GM10248 (cell line): ENCODE results near the gene FKBP2.

Experiments used
- CTCF ChIA-PET: fragments of 300-600 bp; sonication (Branson Sonifier 250); formaldehyde crosslinking; extraction: SDS; loops from one replicate; lab custom pipeline; 2021; ENCODE audit warnings: antibody characterized with exemption; lab: Yijun Ruan, JAX
- POLR2A ChIA-PET: fragments of 350-650 bp; sonication (Branson Sonifier 250); formaldehyde crosslinking; extraction: SDS; loops from one replicate; lab custom pipeline; 2020; ENCODE audit warnings: antibody characterized with exemption; lab: Yijun Ruan, JAX
- DNase-seq: peaks from one replicate; pipeline ENCODE4 v3.0.0; 2012; ENCODE audit errors: extremely low spot score
- TF ChIP-seq, protein P1 (sequence below): IDR thresholded peaks from 2 replicates; pipeline ENCODE4 v1.5.1; 2012; ENCODE audit warnings: mild to moderate bottlenecking, low read depth; ENCODE audit errors: extremely low read depth, missing control alignments, control extremely low read depth

Gene FKBP2

DNA sequence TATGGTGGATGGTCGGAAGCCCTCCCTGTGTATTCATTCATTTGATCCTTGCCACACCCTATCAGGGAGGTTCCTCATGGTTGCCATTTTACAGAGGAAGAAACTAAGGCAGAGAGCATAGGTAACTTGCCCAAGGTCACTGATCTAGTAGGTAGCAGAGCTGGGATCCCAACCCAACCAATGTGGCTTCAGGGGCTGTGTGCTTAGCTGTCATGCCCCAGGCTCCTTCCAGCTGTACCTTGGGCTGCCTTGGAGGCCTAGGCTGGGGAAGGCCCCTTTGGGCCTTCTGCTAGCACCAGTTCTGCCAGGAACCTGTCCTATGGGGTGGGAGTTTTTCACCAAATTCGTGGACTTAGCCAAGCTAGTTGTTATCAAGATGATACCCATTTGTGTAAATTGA lies 34.9 kb downstream of the FKBP2 start:
- no peak for DNase-seq
- POLR2A ChIA-PET, result no interaction called here
- CTCF ChIA-PET, result interaction anchor here (0.9 to 15.3 kb wide), 3 partner anchors 25 to 57 kb away, joined by 3 to 164 read pairs (median 3); partner anchors contain the start of genes CATSPERZ, ESRRA and PLCB3
- TF ChIP-seq, protein P1, sequence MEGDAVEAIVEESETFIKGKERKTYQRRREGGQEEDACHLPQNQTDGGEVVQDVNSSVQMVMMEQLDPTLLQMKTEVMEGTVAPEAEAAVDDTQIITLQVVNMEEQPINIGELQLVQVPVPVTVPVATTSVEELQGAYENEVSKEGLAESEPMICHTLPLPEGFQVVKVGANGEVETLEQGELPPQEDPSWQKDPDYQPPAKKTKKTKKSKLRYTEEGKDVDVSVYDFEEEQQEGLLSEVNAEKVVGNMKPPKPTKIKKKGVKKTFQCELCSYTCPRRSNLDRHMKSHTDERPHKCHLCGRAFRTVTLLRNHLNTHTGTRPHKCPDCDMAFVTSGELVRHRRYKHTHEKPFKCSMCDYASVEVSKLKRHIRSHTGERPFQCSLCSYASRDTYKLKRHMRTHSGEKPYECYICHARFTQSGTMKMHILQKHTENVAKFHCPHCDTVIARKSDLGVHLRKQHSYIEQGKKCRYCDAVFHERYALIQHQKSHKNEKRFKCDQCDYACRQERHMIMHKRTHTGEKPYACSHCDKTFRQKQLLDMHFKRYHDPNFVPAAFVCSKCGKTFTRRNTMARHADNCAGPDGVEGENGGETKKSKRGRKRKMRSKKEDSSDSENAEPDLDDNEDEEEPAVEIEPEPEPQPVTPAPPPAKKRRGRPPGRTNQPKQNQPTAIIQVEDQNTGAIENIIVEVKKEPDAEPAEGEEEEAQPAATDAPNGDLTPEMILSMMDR, result no peak

DNA sequence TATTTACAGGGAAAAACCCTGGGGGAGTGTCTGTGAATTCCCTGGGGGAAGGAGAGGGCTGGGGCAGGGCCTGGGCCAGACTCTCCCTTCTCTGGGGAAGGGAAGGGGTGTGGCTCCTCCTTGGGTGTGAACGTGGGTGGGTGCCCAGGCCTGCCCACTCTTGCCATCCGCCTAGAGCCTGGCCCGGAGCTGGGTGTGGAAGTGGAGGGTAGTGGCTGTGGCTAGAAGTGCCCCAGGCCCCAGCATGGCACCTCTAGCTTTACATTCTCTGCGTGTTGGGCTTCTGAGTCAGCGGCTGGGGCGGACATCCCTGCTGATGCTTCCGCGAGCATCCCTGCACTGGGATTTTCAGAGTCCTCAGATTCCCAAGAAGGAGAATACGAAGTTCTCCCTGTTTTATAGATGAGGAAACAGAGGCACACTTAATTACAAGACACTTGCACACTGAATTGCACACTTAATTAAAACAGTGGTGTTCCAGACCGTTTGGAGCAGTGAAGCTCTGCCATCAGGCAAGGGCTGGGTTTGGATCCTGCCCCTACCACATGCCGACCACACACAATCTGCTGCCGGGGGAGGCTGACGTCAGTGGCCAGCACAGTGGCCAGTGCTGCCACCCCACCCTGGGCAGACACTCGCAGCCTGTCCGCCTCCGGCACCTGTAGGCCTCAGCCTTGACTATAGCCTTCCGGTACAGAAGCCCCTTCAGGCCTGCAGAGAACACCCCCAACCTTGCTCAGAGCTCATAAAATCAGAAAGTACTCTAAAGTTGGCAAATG lies 35.9 kb downstream of the FKBP2 start:
- no peak for DNase-seq
- TF ChIP-seq, protein P1, result no peak
- CTCF ChIA-PET, result interaction anchor here (15.3 kb wide), 1 partner anchor 26 kb away, joined by 164 read pairs; the partner anchor contains the start of genes CATSPERZ and ESRRA
- POLR2A ChIA-PET, result no interaction called here

DNA sequence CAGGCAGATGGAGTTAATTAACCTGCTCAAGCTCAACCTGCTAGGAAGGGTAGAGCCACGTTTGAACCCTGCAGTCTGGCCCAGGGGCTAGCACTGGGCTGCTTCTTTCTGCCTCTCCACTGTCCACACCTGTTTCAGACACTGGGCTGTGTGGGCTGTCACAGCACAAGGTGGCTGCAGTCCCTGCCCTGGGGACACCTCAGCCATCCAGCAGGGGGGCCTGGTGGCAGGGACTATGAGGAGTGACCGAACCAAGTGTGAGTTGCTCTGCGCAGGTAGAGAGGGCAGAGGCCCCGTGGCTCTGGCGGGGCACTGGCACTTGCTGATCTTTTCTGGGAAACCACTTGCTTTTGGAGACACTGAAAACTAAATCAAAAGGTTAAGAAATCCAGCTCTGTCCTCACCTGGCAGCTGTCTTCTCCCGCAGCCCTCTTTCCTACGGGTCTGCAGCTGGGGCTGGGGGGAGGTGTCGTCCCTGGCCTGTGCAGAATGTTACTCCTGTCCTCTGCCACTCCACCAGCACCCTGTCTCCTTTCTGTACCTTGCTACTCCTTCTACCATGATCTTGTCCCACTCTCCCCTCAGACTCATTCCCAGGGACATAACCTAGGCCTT lies 37.8 kb downstream of the FKBP2 start:
- ChIA-PET CTCF (interaction anchor here (2.0 to 15.3 kb wide), 2 partner anchors 24 to 29 kb away, joined by 7 to 164 read pairs; partner anchors contain the start of genes CATSPERZ and ESRRA), POLR2A (no interaction called here)
- TF ChIP-seq, protein P1, result no peak
- no peak for DNase-seq

DNA sequence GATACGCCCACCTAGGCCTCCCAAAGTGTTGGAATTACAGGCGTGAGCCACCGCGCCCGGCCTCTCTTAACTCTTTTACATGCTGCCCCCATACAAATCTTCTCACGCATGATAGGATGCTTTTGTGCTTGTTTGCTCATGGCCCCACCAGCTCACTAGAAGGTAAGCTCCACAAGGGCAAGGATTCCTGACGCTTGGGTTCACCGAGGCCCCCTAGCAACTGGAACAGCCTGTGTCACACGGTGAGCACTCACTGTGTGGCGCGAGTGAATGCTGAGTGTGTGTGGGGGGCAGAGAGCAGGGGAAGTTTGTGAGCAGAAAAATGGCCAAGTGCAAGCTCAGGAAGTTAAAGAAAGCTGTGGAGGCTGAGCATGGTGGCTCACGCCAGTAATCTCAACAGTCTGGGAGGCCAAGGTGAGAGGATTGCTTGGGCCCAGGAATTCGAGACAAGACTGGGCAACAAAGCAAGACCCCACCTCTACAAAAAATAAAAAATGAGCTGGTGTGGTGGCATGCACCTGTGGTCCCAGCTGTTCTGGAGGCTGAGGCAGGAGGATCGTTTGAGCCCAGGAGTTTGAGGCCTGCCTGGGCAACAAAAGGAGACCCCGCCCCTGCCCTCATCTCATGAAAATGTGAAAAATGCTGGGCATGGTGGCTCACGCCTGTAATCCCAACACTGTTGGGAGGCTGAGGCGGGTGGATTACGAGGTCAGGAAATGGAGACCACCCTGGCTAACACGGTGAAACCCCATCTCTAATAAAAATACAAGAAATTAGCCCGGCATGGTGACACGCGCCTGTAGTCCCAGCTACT lies 41.3 kb downstream of the FKBP2 start:
- POLR2A ChIA-PET, result no interaction called here
- CTCF ChIA-PET, result interaction anchor here (5.2 to 14.3 kb wide), 2 partner anchors 10 to 21 kb away, joined by 21 to 186 read pairs; partner anchors contain the start of genes CATSPERZ and ESRRA
- no peak for DNase-seq
- TF ChIP-seq, protein P1, result no peak

DNA sequence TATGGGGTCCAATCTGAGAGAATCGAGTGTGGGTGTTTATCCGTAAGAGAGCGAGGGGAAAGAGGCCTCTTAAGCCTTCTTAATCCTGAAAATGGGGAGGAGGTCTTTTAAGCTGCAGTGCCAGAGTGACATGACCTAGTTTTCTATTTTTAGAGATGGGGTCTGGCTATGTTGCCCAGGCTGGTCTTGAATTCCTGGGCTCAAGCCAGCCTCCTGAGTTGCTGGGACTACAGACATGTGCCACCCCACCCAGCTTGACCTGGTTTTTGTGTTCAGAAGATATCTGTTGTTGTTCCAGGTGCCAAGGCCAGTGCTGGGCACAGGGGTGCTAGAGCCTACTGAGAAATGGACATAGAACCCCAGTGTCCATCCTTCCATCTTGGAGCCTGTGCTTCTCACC lies 42.2 kb downstream of the FKBP2 start:
- ChIA-PET POLR2A (interaction anchor here (2.7 kb wide), 1 partner anchor 11 kb away, joined by 11 read pairs; no protein-coding TSS in a partner anchor), CTCF (interaction anchor here (0.7 to 14.3 kb wide), 3 partner anchors 11 to 33 kb away, joined by 3 to 186 read pairs (median 21); partner anchors contain the start of genes CATSPERZ and ESRRA)
- no peak for DNase-seq
- TF ChIP-seq, protein P1, result no peak
